ENCODE results near the gene KAZALD1.
A peak's percentile ranks its signal among the peaks of the same experiment; 100 is the strongest.

Gene KAZALD1

GRCh38 chr10:101069441-101069840, 7.7 kb downstream of the KAZALD1 start:
- no peak for DNase-seq

GRCh38 chr10:101070098-101070497, 8.3 kb downstream of the KAZALD1 start:
- no peak for DNase-seq

GRCh38 chr10:101071267-101071884, 9.6 kb downstream of the KAZALD1 start:
- DNase-seq, result no peak

- DNase-seq, result no peak
These were observed 10.2 kb downstream of the KAZALD1 start for GRCh38 chr10:101071885-101072433.

- DNase-seq, result no peak
These were observed 11.1 kb downstream of the KAZALD1 start for GRCh38 chr10:101072923-101073322.

GRCh38 chr10:101073631-101074030, 11.8 kb downstream of the KAZALD1 start:
- DNase-seq, result no peak

- no peak for DNase-seq
These were observed 14.0 kb downstream of the KAZALD1 start for GRCh38 chr10:101075775-101076174.

GRCh38 chr10:101076630-101077029, 14.8 kb downstream of the KAZALD1 start:
- DNase-seq, result no peak

GRCh38 chr10:101079874-101080273, 18.1 kb downstream of the KAZALD1 start:
- DNase-seq, result no peak

GRCh38 chr10:101080933-101081931, 19.4 kb downstream of the KAZALD1 start:
- no peak for DNase-seq

- DNase-seq, result no peak
These were observed 24.1 kb downstream of the KAZALD1 start for GRCh38 chr10:101085846-101086245.

- no peak for DNase-seq
These were observed 25.6 kb downstream of the KAZALD1 start for GRCh38 chr10:101087376-101087775.

- no peak for DNase-seq
These were observed 26.2 kb downstream of the KAZALD1 start for GRCh38 chr10:101087965-101088364.

- no peak for DNase-seq
These were observed 27.9 kb downstream of the KAZALD1 start for GRCh38 chr10:101089520-101090299.

GRCh38 chr10:101090597-101090996, 28.8 kb downstream of the KAZALD1 start:
- DNase-seq, result no peak

- no peak for DNase-seq
These were observed 29.9 kb downstream of the KAZALD1 start for GRCh38 chr10:101091546-101092290.

GRCh38 chr10:101092881-101093354, 31.1 kb downstream of the KAZALD1 start:
- no peak for DNase-seq

GRCh38 chr10:101094121-101094879, 32.5 kb downstream of the KAZALD1 start:
- DNase-seq, result no peak

- no peak for DNase-seq
These were observed 33.2 kb downstream of the KAZALD1 start for GRCh38 chr10:101095004-101095403.

GRCh38 chr10:101095550-101096213, 33.9 kb downstream of the KAZALD1 start:
- peak; percentile 58 for DNase-seq

GRCh38 chr10:101096378-101096777, 34.6 kb downstream of the KAZALD1 start:
- no peak for DNase-seq

Data from central memory CD4-positive, alpha-beta T cell (primary cell).